ENCODE data around the gene TMEM132D.

DNA sequence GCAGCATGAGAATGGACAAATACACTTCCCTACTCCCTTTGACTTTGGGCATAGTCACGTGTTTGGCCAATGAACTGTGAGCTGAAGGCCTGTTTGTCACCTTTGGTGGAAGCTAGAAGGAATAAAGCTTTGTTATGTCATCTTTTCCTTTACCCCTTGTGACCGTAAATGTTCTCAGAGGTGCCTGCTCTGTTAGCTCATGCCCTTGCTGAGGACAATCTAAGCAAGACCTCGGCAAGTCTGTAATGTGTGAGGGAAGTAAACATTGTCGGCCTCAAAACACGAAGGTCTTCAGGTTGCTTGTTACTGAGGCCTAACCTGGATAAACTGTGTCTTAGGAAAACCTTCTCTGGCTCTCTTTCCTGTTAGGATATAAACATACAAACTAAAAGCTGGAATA lies 354.2 kb downstream of the TMEM132D start:
- TF ChIP-seq CTCF (IDR thresholded peaks at IDR 0.05) (no peak), POLR2A (IDR thresholded peaks at IDR 0.05; ENCODE audit: low read depth) (no peak), POLR2AphosphoS5 (IDR thresholded peaks at IDR 0.05) (no peak), EP300 (IDR thresholded peaks at IDR 0.05) (no peak)
